MCF 10A (cell line): ENCODE measurements around the gene CRABP1. TPM values are rescaled to one million over a fixed set of nuclear protein-coding genes. Genes with fewer than 3 reads are reported as not detected.

Experiments used
- BruUV-seq: library from RNA; stranded (reverse); fragments of 400-500 nt; replicated peaks from 2 replicates; lab custom pipeline; 2021; lab: Mats Ljungman, UMichigan
- CTCF ChIA-PET: fragments of 300-600 bp; sonication (Branson Sonifier 250); formaldehyde crosslinking; extraction: SDS; loops from one replicate; lab custom pipeline; 2021; ENCODE audit warnings: antibody characterized with exemption, inconsistent platforms; lab: Yijun Ruan, JAX
- POLR2A ChIA-PET: fragments of 300-600, 350-650 bp; sonication (Branson Sonifier 250); formaldehyde crosslinking; extraction: SDS; loops from one replicate; lab custom pipeline; 2020; ENCODE audit warnings: antibody characterized with exemption, inconsistent platforms; lab: Yijun Ruan, JAX
- DNase-seq: peaks from one replicate; pipeline ENCODE4 v3.0.0-alpha.2; 2018; ENCODE audit not compliant: unreplicated experiment
- H3K27ac Mint-ChIP-seq: one replicate; pipeline ENCODE4 v1.8.0; 2022; ENCODE audit warnings: mild to moderate bottlenecking, low read depth, mixed read lengths; ENCODE audit not compliant: unreplicated experiment
- H3K27me3 Mint-ChIP-seq: one replicate; pipeline ENCODE4 v1.8.0; 2022; ENCODE audit warnings: mixed read lengths; ENCODE audit not compliant: insufficient read depth, unreplicated experiment
- H3K36me3 Mint-ChIP-seq: one replicate; pipeline ENCODE4 v1.8.0; 2022; ENCODE audit warnings: mild to moderate bottlenecking, moderate library complexity, mixed read lengths; ENCODE audit not compliant: insufficient read depth, unreplicated experiment
- H3K4me1 Mint-ChIP-seq: one replicate; pipeline ENCODE4 v1.8.0; 2022; ENCODE audit warnings: mixed read lengths; ENCODE audit not compliant: insufficient read depth, unreplicated experiment
- H3K4me3 Mint-ChIP-seq: one replicate; pipeline ENCODE4 v1.8.0; 2022; ENCODE audit warnings: mild to moderate bottlenecking, moderate library complexity, mixed read lengths; ENCODE audit not compliant: unreplicated experiment
- H3K9me3 Mint-ChIP-seq: one replicate; pipeline ENCODE4 v1.8.0; 2022; ENCODE audit warnings: mixed read lengths; ENCODE audit not compliant: unreplicated experiment
- CTCF ChIP-seq: fragments of 200-600 bp; IDR thresholded peaks from one replicate; pipeline ENCODE4 v1.8.0; 2022; ENCODE audit warnings: antibody characterized with exemption, mild to moderate bottlenecking; ENCODE audit not compliant: unreplicated experiment
- intact Hi-C: fragments of 100-400 bp; cut with micrococcal nuclease; formaldehyde crosslinking; loops from 2 replicates; pipeline ENCODE4 v1.14.1; 2022
- total RNA-seq: library from RNA; stranded (reverse); gene quantifications from 2 replicates; pipeline ENCODE4 v1.2.3, GENCODE V29; 2022

CRABP1 gene
- total RNA-seq, 1 experiment from 2014 or later: not detected

- no peaks in the 10 kb centered on the region for H3K27me3 Mint-ChIP-seq
- CTCF ChIA-PET: no interaction called here
- no peak for DNase-seq
- no peaks in the 10 kb centered on the region for H3K9me3 Mint-ChIP-seq
- no peaks in the 10 kb centered on the region for H3K4me1 Mint-ChIP-seq
- BruUV-seq: no TSS peak
- POLR2A ChIA-PET: no interaction called here
- no peaks in the 10 kb centered on the region for H3K36me3 Mint-ChIP-seq
- no peak for TF ChIP-seq CTCF
- H3K27ac Mint-ChIP-seq: no peak overlapping the region
- intact Hi-C loops: no loop called here
- H3K4me3 Mint-ChIP-seq: no peak overlapping the region
These were observed 15.0 kb downstream of the CRABP1 start for GRCh38 chr15:78355177-78355576.

- no TSS peak for BruUV-seq
- Mint-ChIP-seq H3K36me3 (no peaks in the 10 kb centered on the region), H3K27ac (no peak overlapping the region), H3K27me3 (no peaks in the 10 kb centered on the region), H3K9me3 (no peaks in the 10 kb centered on the region), H3K4me3 (no peak overlapping the region), H3K4me1 (no peaks in the 10 kb centered on the region)
- no peak for DNase-seq
- TF ChIP-seq CTCF: no peak
- ChIA-PET CTCF (interaction anchor here (0.6 to 1.3 kb wide), 3 partner anchors 10 to 59 kb away, joined by 3 to 4 read pairs (median 4); no protein-coding TSS in a partner anchor), POLR2A (no interaction called here)
- intact Hi-C loops: no loop called here
These were observed 18.1 kb downstream of the CRABP1 start for GRCh38 chr15:78358102-78358870.

- Mint-ChIP-seq H3K27me3 (no peaks in the 10 kb centered on the region), H3K36me3 (no peaks in the 10 kb centered on the region), H3K9me3 (no peaks in the 10 kb centered on the region), H3K4me3 (no peak overlapping the region), H3K27ac (no peak overlapping the region), H3K4me1 (no peaks in the 10 kb centered on the region)
- no TSS peak for BruUV-seq
- intact Hi-C loops: no loop called here
- CTCF ChIA-PET: interaction anchor here (0.8 to 1.1 kb wide), 4 partner anchors 11 to 56 kb away, joined by 3 to 4 read pairs (median 4); no protein-coding TSS in a partner anchor
- POLR2A ChIA-PET: no interaction called here
- DNase-seq: no peak
- no peak for TF ChIP-seq CTCF
These were observed 19.1 kb downstream of the CRABP1 start for GRCh38 chr15:78359041-78359808.

GRCh38 chr15:78360367-78360801 is 20.2 kb downstream of the CRABP1 start:
- ChIA-PET CTCF (interaction anchor here (0.8 kb wide), 1 partner anchor 55 kb away, joined by 4 read pairs; no protein-coding TSS in a partner anchor), POLR2A (no interaction called here)
- Mint-ChIP-seq H3K36me3 (no peaks in the 10 kb centered on the region), H3K27me3 (no peaks in the 10 kb centered on the region), H3K4me1 (no peaks in the 10 kb centered on the region), H3K27ac (no peak overlapping the region), H3K4me3 (no peak overlapping the region), H3K9me3 (no peaks in the 10 kb centered on the region)
- no peak for TF ChIP-seq CTCF
- BruUV-seq: no TSS peak
- DNase-seq: no peak
- intact Hi-C loops: no loop called here
